ENCODE data around the gene SNX27. TPM values are rescaled to one million over a fixed set of nuclear protein-coding genes. Genes with fewer than 3 reads are reported as not detected.

The SNX27 gene
- total and polyA plus RNA-seq, 10 of the 15 experiments (the other 5 are each of a cell fraction or from before 2014, with no cell fraction given), result 3.8 to 21.8 (median 12.5) TPM

- DNase-seq (ENCODE audit: low read depth, low spot score), result no peak
- Histone ChIP-seq H2AFZ (ENCODE audit: control insufficient read depth, low read depth, low read length) (no peak overlapping the region), H3K9me3 (replicated peaks; ENCODE audit: control insufficient read depth, insufficient read depth, low read length) (peaks cover 7% of the 10 kb centered on the region; the same call in 1 of the 3 replicates), H3K4me3 (no peak overlapping the region), H4K20me1 (ENCODE audit: control insufficient read depth, insufficient read depth) (no peaks in the 10 kb centered on the region), H3K4me2 (ENCODE audit: control insufficient read depth, insufficient read depth) (no peak overlapping the region), H3K9ac (ENCODE audit: control insufficient read depth, insufficient read depth, low read length) (no peak overlapping the region), H3K36me3 (ENCODE audit: control insufficient read depth in 2 of 2, insufficient read depth in 2 of 2, low read length in 1 of 2) (no peaks in the 10 kb centered on the region), H3K27me3 (replicated peaks in 1 of 2; ENCODE audit: control insufficient read depth in 2 of 2, insufficient read depth in 2 of 2, low read length in 1 of 2) (no peaks in the 10 kb centered on the region), H3K79me2 (ENCODE audit: control insufficient read depth, insufficient read depth, low read length) (no peaks in the 10 kb centered on the region), H3K27ac (ENCODE audit: control insufficient read depth, insufficient read depth) (no peak overlapping the region), H3K4me1 (ENCODE audit: control insufficient read depth, insufficient read depth, low read length) (no peaks in the 10 kb centered on the region)
- 0% methylated on average over 2 of the region's 2 CpGs for WGBS (ENCODE audit: insufficient coverage, insufficient replicate concordance, low lambda C conversion rate, missing lambda C conversion rate)
- SMC1A ChIA-PET (ENCODE audit: uncharacterized antibody, unreplicated experiment), result interaction anchor here (1.1 kb wide), 1 partner anchor 143 kb away, joined by 3 read pairs; no protein-coding TSS in a partner anchor
- CTCF ChIA-PET, result interaction anchor here (2.5 kb wide), 1 partner anchor 144 kb away, joined by 7 read pairs; no protein-coding TSS in a partner anchor
- TF ChIP-seq SREBF1 (IDR thresholded peaks at IDR 0.05; ENCODE audit: low read length), result no peak
- no peak for TF ChIP-seq YY1 (IDR thresholded peaks at IDR 0.05; ENCODE audit: low read depth, low read length)
- no peak for TF ChIP-seq NR2C2 (IDR thresholded peaks at IDR 0.05; ENCODE audit: borderline replicate concordance, control insufficient read depth, insufficient read length, low read depth)
- no peak for TF ChIP-seq NFYA (IDR thresholded peaks at IDR 0.05; ENCODE audit: borderline replicate concordance, low read depth, low read length)
- TF ChIP-seq RCOR1 (conservative IDR thresholded peaks at IDR 0.05; ENCODE audit: low read depth, low read length), result no peak
- TF ChIP-seq HDAC2 (IDR thresholded peaks at IDR 0.05), result no peak
- TF ChIP-seq NKRF (conservative IDR thresholded peaks at IDR 0.05), result no peak
- TF ChIP-seq MYB (IDR thresholded peaks at IDR 0.05; ENCODE audit: borderline replicate concordance, low read depth, low read length), result no peak
- no peak for TF ChIP-seq TCF7 (IDR thresholded peaks at IDR 0.05; ENCODE audit: borderline replicate concordance)
- no peak for TF ChIP-seq HDGF (IDR thresholded peaks at IDR 0.05)
- no peak for TF ChIP-seq ZNF384 (IDR thresholded peaks at IDR 0.05; ENCODE audit: borderline replicate concordance, low read depth, low read length)
- TF ChIP-seq DPF2 (IDR thresholded peaks at IDR 0.05), result no peak
- TF ChIP-seq ZNF217 (IDR thresholded peaks at IDR 0.05), result no peak
- no peak for TF ChIP-seq SUPT20H (IDR thresholded peaks at IDR 0.05; ENCODE audit: borderline replicate concordance, control insufficient read depth, low read depth, low read length)
- TF ChIP-seq EED (IDR thresholded peaks at IDR 0.05; ENCODE audit: low read depth), result no peak
- TF ChIP-seq USF2 (IDR thresholded peaks at IDR 0.05; ENCODE audit: borderline replicate concordance, low read depth, low read length), result no peak
- TF ChIP-seq ETV6 (conservative IDR thresholded peaks at IDR 0.05 in 1 of 2, IDR thresholded peaks at IDR 0.05 in 1 of 2; ENCODE audit: borderline replicate concordance in 1 of 2, low read depth in 1 of 2), result no peak
- TF ChIP-seq NFXL1 (IDR thresholded peaks at IDR 0.05; ENCODE audit: borderline replicate concordance), result no peak
- in situ Hi-C loops (cut with MboI) (loop anchor here (5.0 kb wide), 1 partner anchor 50 kb away; no protein-coding TSS in a partner anchor), intact Hi-C loops (cut with micrococcal nuclease; ENCODE audit: unreplicated experiment) (no loop called here)
- no peak for FAIRE-seq
- BruUV-seq (replicated peaks), result no TSS peak
- POLR2A ChIA-PET, result no interaction called here
- RAD21 ChIA-PET (ENCODE audit: unreplicated experiment), result no interaction called here
- ATAC-seq, result no peak
Measured at GRCh38 chr1:151737026-151737425, 125.2 kb downstream of the SNX27 start.
